Activated T-cell treated with anti-CD3 and anti-CD28 coated beads, Interleukin-2, amount 50 U/mL, for 1 hour (primary cell): ENCODE data around the gene ESRRA.

Source experiments
- DNase-seq: peaks from one replicate; pipeline ENCODE4 v3.0.0-alpha.2; 2020

ESRRA gene

GRCh38 chr11:64275031-64275800, 30.1 kb upstream of the ESRRA start:
- DNase-seq: no peak

DNA sequence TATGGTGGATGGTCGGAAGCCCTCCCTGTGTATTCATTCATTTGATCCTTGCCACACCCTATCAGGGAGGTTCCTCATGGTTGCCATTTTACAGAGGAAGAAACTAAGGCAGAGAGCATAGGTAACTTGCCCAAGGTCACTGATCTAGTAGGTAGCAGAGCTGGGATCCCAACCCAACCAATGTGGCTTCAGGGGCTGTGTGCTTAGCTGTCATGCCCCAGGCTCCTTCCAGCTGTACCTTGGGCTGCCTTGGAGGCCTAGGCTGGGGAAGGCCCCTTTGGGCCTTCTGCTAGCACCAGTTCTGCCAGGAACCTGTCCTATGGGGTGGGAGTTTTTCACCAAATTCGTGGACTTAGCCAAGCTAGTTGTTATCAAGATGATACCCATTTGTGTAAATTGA, 29.5 kb upstream of the ESRRA start:
- DNase-seq: no peak

DNA sequence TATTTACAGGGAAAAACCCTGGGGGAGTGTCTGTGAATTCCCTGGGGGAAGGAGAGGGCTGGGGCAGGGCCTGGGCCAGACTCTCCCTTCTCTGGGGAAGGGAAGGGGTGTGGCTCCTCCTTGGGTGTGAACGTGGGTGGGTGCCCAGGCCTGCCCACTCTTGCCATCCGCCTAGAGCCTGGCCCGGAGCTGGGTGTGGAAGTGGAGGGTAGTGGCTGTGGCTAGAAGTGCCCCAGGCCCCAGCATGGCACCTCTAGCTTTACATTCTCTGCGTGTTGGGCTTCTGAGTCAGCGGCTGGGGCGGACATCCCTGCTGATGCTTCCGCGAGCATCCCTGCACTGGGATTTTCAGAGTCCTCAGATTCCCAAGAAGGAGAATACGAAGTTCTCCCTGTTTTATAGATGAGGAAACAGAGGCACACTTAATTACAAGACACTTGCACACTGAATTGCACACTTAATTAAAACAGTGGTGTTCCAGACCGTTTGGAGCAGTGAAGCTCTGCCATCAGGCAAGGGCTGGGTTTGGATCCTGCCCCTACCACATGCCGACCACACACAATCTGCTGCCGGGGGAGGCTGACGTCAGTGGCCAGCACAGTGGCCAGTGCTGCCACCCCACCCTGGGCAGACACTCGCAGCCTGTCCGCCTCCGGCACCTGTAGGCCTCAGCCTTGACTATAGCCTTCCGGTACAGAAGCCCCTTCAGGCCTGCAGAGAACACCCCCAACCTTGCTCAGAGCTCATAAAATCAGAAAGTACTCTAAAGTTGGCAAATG, 28.5 kb upstream of the ESRRA start:
- DNase-seq: no peak

- DNase-seq: no peak
Measured at GRCh38 chr11:64278576-64279190, 26.6 kb upstream of the ESRRA start.

DNA sequence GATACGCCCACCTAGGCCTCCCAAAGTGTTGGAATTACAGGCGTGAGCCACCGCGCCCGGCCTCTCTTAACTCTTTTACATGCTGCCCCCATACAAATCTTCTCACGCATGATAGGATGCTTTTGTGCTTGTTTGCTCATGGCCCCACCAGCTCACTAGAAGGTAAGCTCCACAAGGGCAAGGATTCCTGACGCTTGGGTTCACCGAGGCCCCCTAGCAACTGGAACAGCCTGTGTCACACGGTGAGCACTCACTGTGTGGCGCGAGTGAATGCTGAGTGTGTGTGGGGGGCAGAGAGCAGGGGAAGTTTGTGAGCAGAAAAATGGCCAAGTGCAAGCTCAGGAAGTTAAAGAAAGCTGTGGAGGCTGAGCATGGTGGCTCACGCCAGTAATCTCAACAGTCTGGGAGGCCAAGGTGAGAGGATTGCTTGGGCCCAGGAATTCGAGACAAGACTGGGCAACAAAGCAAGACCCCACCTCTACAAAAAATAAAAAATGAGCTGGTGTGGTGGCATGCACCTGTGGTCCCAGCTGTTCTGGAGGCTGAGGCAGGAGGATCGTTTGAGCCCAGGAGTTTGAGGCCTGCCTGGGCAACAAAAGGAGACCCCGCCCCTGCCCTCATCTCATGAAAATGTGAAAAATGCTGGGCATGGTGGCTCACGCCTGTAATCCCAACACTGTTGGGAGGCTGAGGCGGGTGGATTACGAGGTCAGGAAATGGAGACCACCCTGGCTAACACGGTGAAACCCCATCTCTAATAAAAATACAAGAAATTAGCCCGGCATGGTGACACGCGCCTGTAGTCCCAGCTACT, 23.2 kb upstream of the ESRRA start:
- DNase-seq: no peak

- no peak for DNase-seq
Measured at GRCh38 chr11:64283092-64283491, 22.2 kb upstream of the ESRRA start.

GRCh38 chr11:64284048-64284961, 21.0 kb upstream of the ESRRA start, which contains the start of gene BAD:
TSS of gene BAD (minus strand) at chr11:64284665. CDS start at chr11:64284368, 297 bp downstream.
- peak; percentile 92 for DNase-seq

DNA sequence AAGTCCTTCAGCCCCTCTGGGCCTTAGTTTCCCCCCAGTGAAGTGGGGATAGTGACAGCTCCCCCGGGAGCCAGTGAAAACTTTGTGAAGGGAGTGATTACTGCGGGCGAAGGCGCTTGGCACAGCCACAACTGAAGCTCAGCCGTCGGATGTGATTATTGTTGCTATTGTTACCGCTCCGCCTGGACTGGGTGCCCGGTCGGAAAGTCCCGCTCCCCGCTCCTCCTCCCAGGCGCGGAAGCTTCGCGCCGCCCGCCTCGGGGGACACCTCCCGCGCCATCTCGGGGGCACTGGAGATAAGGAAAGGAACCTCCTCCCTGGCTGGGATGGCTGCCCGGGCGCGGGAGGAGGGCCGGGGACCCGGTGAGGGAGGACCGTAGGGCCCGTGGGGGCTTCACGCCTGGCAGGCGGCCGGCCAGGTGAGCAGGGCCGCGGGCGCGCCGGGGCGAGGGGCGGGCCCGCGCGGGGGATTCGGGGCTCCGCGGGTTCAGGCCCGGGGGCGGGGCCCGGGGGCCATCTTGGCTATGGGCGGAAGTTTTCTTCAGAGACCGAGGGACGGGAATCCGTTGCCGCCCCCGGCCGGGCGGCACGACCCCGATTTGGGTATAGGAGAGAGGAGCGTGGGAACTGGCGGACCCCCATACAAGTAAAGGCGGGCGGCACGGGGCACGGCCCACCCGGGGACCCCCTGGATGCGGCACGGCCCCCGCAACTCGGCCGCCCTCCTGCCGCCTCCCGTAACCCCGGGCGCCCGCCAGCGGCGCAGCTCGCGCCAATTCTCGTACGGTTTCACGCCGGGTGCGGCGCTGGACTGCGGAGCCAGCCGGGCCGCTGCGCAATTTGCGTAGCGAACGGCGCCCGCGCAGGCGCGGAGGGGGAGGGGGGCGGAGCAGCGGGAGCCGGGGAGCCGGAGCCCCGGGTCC, 20.1 kb upstream of the ESRRA start, which contains the start of gene GPR137:
GPR137 (plus strand) TSS at position 887 of the 923 bp plus-strand sequence. CDS start 677 bp downstream, outside the sequence.
- DNase-seq: peak; percentile 99

- no peak for DNase-seq
Measured at GRCh38 chr11:64285885-64286800, 19.2 kb upstream of the ESRRA start.

GRCh38 chr11:64286801-64287159, 18.5 kb upstream of the ESRRA start:
- DNase-seq: no peak

DNA sequence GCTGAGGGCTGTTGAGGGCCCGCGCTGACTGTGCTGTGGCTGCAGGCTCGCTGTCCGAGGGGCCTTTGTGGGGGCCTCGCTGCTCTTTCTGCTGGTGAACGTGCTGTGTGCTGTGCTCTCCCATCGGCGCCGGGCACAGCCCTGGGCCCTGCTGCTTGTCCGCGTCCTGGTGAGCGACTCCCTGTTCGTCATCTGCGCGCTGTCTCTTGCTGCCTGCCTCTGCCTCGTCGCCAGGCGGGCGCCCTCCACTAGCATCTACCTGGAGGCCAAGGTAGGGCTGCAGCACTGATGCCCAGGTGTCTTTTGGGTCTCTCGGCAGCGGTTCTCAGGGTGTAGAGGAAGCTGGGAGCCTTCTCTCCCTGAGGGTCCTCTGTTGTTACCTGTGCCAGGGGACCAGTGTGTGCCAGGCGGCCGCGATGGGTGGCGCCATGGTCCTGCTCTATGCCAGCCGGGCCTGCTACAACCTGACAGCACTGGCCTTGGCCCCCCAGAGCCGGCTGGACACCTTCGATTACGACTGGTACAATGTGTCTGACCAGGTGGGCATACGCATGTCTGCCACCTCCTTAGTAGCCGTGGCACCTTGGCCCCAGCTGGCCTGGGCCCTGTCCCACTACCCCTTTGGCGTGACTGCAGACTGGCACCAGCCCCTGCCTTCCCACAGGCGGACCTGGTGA, 17.5 kb upstream of the ESRRA start:
- no peak for DNase-seq

GRCh38 chr11:64288353-64288750, 17.0 kb upstream of the ESRRA start:
- DNase-seq: no peak

- no peak for DNase-seq
Measured at GRCh38 chr11:64289002-64289564, 16.2 kb upstream of the ESRRA start.

DNA sequence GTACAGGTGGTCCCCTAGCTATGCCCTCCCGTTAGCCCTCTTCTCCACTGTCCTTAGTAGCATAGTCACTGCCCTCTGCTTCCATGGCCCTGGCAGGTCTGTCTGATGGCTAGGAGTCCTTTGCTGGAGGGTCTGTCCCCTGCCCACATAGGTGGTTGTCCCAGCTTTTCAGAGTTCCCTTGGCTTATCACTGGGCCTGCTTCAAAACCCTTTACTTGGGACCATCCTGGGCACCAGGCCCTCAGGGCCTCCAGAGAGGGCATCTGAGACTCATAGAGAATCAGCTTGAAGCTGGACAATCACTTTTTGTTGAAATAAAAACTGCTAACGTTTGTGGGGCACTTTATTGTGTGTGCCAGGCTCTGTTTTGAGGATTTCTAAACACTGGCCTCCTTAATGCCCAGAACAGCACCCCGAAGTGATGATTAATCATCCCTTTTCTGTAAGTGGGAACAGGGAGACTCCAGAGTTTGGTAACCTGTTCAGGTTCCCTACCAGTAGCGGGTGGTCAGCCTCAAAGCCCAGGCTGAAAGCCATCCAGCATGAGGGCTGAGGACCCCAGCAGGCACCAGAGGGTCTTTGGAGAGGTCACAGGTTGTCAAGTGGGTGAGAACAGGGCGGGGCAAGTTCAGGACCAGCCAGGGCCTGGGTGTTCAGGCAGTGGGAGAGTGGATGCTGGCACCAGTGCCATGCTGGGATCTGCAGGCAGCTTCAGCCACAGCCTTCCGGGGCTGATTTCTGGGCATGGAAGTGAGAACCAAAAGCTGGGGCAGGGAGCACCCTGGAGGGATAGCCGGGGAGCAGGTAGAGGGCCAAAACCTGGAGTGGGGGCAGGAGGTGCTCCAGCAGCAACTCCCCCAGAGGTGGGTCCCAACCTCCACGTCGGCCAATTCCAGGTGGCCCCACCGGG, 14.7 kb upstream of the ESRRA start:
- DNase-seq: no peak

- no peak for DNase-seq
Measured at GRCh38 chr11:64291262-64291751, 14.0 kb upstream of the ESRRA start, which contains the start of gene KCNK4. TSS of gene KCNK4 (plus strand) at chr11:64291302. CDS start at chr11:64293019, 1,717 bp downstream.

- no peak for DNase-seq
Measured at GRCh38 chr11:64291752-64292459, 13.4 kb upstream of the ESRRA start.
